ENCODE measurements around the gene GATAD2B.

GATAD2B gene

DNA sequence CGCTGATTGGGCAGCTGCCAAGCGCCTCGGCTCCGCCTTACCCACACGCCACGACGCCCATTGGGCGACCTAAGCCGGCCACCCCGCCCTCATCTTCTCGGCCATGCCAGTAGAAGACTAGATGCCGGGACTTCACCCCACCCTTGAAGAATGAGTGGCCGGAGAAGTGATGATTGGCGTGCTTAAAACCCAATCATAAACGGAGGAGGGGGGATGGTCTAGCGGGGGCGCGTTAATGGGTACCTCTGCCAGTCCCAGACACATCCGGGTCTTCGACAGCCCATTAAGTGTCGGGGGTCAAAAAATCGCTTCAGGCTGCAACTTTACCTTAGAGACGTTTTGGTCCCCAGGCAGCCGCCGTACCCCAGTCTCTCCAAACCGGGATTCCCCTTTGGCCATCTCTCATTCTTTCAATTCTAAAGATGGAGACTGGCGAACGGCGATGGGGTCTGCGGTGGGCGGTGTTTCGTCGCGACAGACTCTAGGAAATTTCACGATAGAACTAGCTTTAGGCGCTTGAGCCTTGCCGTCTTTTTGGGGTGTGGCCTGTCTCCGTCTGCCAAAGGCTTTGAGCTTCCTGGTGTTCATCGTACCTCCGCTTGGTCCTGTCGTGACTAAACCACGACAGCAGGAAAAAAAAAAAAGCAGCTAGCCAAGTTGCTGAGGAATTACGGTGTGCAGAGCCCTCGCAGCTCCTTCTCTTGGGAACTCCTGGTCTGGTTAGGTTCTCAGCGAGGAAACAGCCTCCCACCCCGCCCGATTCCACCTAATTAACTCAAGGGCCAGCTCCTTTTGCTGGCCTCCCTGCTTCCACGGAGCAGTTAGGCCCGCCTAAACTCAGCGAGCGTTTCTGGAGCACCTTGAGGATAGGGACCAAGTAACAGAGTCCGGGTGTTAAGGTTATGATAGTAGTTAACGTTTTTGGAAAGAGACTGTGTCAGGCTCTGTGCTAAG lies at the start of gene GATAD2B:
Gene GATAD2B, minus strand, starts transcription at position 1 of the 954 bp plus-strand sequence. CDS start 94,625 bp downstream, outside the sequence.
- peak; percentile 99 for DNase-seq (ENCODE audit: low spot score)

- DNase-seq (ENCODE audit: low spot score), result no peak
Measured at GRCh38 chr1:153970346-153970745, 47.6 kb upstream of the GATAD2B start.

GRCh38 chr1:153968972-153969371 lies 46.2 kb upstream of the GATAD2B start:
- DNase-seq (ENCODE audit: low spot score), result no peak

- no peak for DNase-seq (ENCODE audit: low spot score)
Measured at GRCh38 chr1:153968408-153968807, 45.6 kb upstream of the GATAD2B start.

DNA sequence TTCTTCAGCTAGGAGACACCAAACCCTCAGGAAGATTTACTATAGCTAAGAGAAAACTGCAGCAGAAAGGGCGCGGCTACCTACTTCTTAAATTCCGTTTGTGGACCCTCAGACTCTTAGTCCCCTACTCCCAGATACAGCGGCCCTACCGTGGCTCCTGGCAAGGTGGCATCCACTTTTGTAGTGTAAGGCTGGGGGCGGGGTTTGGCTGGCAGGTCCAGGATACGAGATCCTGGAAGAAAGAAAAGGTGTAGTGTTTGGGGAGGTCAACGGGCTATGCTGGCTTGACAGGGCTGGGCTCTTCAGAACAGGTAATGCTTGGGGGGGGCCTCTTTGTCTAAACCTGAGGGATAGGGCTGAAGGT lies 45.2 kb upstream of the GATAD2B start:
- DNase-seq (ENCODE audit: low spot score), result no peak

GRCh38 chr1:153967107-153967999 lies 44.6 kb upstream of the GATAD2B start, which contains the start of gene CREB3L4:
Gene CREB3L4, plus strand, starts transcription at chr1:153967902. Its CDS starts 624 bp downstream, at chr1:153968526.
- peak; percentile 92 for DNase-seq (ENCODE audit: low spot score)

GRCh38 chr1:153963850-153964331 lies 41.1 kb upstream of the GATAD2B start:
- peak; percentile 26 for DNase-seq (ENCODE audit: low spot score)

- peak; percentile 96 for DNase-seq (ENCODE audit: low spot score)
Measured at GRCh38 chr1:153963030-153963849, 40.5 kb upstream of the GATAD2B start, which contains the start of gene SLC39A1. Gene SLC39A1, minus strand, starts transcription at chr1:153963537. Its CDS starts 822 bp downstream, at chr1:153962715.

DNA sequence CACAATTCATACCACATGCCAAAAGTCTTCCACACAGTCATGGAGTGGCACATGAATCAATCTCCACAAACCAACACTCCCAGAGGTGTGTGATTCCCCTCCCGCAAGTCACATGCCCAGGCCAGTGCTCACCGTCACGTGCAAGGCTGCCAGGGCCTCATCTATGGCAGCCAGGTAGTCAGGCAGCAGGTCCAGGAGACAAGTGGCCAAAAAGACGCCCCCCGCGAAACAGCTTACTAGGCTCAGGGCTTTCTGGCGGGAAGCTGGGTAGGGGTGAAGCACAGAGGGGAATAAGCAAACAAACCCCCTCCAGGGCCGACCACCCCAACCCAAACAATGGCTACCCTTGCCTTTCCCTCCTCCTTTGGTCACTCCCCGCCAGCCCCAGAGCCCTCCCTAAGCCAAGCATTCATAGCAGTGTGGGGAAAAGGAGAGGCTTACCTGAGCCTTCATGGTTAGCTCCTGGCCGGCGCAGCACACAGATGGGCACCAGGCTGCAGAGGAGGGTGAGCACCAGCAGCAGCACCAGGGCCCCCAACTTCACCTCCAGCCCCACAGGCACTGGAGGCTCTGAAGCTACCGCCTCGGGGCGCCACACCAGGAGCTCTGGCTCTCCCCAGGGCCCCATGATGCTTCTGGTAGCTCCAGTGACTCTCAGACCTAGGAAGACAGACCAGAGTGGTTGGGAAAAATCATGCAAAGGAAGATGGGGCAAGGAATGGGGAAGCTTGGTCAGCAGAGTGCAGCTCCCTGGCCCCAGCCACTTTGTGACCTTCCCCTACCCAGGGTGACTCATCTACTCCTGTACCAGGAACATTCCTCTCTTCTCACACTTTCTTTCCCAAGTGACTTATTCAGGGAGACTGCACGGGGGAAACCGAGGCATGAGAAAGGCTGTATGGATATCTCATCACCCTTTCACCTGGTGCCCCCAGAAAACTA lies 39.6 kb upstream of the GATAD2B start:
- DNase-seq (ENCODE audit: low spot score), result peak; percentile 58

DNA sequence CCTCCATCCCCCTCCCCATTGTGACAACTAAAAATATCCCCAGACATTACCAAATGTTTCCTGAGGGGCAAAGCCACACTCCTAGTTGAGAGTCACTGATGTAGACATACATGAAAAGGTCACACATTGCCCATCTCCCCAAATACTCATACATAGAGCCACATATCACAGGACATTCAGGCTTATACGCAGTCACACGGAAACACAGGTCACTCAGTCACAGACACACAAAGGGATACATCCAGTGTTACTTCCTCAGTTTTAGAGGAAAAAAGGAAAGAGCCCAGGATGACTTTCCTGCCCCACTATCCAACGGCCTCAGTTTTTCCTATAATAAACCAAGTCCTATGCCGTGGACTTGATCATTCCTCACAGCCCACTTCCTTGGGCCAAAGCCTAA lies 38.6 kb upstream of the GATAD2B start:
- no peak for DNase-seq (ENCODE audit: low spot score)

DNA sequence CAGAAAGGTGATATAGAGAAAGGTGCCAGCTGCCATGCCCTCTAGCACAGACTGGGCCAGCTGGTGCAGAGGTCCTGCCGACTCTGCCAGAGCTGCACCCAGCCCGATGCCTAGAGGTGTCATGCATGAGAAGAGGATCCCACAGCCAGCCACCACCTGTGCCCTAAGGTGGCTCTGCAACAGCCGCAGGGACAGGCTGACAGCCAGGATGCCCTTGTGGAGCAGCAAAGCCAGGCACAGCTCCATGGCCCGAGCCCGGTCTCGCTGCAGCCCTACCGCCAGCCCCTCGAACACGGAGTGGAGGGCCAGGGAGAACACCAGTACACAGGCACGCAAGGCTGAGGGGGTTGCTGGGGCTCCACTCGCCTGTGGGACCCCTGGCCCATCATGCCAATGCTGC lies 37.4 kb upstream of the GATAD2B start:
- DNase-seq (ENCODE audit: low spot score), result no peak

DNA sequence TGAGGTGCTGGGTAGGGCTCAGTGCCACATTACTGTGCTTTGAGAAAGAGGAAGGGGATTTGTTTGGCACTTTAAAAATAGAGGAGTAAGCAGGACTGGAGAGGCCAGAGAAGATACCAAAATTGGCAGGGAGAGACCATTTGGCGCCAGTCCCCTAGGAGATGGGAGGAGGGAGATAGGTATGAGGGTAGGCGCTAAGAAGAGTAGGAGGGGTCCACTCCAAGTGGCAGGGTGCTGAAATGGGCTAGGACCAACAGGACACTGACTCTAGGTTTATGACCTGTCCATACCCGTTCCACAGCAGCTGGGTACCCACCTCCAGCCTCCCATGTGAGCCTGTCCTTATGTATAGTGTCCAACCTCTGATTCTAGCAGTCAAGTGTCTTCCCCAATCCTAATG lies 36.7 kb upstream of the GATAD2B start:
- no peak for DNase-seq (ENCODE audit: low spot score)

DNA sequence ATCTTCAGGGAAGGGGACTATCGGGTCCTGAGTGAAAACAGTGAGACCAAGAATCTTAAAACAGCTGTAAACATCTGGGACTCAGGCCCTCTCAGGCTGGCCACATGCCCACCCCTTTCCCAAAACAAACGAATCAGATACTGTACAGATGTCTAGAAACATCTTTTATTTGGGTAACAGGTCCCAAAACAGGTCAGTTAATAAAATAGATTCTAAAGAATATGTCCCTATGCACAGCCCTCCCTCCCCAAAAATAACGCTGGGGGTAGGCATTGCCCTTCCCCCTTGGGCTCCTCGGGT lies 36.1 kb upstream of the GATAD2B start:
- no peak for DNase-seq (ENCODE audit: low spot score)

DNA sequence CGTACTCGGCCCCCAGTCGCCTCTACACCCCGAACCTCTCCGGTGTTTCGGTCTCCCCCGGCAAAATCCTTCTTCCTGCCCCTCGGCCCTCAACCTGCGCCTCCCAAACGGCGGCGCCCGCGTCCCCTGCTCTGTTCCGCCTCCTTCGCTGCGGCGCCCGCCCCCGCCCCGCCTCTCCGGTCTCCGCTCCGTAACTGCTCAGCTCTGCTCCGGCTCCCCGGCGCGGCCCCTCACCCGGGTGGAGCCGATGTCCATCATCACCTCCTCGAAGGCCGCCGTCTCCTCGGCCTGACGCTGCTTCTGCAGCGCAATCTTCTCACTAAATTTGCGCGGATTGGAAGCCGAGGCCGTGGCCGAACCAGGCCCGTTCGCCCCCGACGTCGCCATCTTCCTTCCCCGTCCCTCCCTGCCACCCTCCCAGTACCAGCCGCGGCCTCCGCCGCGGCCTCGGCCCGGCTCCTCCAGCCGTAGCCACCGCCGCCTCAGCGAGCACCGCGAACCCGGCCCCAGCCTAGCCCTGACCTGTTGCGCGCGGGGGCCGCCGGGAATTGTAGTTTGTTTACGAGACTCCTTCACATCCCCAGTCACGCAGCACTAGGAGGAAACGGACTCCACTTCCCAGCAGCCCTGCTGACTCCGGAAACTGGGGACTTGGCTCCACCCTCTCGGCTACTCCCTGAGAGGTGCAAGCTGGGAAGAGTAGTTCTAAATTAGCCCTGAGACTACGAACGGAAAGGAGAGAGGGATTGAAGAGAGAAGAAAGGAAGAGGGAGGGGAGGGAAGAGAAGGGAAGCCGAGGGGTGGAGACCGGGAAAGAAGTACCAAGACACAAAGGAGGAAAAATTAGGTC lies 35.6 kb upstream of the GATAD2B start, which contains the start of gene CRTC2:
Gene CRTC2, minus strand, starts transcription at position 502 of the 850 bp plus-strand sequence. Its CDS starts 115 bp downstream, at position 387.
- DNase-seq (ENCODE audit: low spot score), result peak; percentile 98

GRCh38 chr1:153957744-153958110 lies 35.0 kb upstream of the GATAD2B start:
- DNase-seq (ENCODE audit: low spot score), result no peak

- DNase-seq (ENCODE audit: low spot score), result no peak
Measured at GRCh38 chr1:153956997-153957715, 34.4 kb upstream of the GATAD2B start.

- DNase-seq (ENCODE audit: low spot score), result no peak
Measured at GRCh38 chr1:153954826-153955225, 32.1 kb upstream of the GATAD2B start.

DNA sequence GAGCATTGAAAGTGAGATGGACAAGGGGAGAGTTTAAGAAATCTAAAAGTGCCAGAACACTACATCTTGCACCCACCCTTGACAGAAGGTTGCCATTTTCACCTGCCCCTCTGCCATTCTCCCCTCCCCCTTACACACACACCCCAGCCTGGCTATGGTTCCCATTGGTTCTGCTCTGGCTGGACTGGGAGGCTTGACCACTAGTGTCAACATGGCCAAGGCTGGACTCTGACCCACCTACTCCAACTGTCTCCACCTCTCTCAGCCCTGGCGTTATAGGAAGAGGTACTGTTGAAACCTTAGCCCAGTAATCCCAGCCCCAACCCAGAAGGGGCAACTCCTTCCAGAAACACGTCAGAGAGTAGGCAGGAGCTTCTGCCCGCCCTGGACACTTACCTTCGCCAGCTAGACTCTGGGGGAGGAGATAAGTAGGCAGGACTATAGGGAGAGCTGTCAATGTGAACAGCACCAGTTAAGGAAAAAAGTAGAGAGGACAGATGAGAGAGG lies 31.1 kb upstream of the GATAD2B start:
- DNase-seq (ENCODE audit: low spot score), result no peak

DNA sequence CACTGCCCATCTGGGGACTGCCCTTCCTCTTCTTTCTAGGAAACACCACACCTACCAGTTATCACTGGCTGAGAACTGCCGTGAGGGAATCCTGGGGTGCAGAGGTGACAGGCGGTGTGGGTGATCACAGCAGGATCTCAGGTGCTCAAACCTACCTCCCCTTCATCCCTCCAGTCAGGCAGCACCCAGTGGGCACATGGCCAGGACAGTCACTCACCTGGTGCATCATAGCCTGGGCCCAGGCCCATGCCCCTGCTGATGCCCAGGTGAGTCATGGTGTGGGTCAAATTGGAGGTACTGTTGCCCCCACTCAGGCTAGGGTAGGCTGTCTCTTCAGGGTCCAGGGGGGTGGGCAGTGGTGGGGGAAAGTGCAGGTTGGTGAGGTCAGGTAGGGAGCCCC lies 29.0 kb upstream of the GATAD2B start:
- no peak for DNase-seq (ENCODE audit: low spot score)
